Renal pelvis (tissue), 4 donors: Measurements from ENCODE around the gene NSDHL. TPM values are rescaled to one million over a fixed set of nuclear protein-coding genes. Genes with fewer than 3 reads are reported as not detected.
"Not testable (repeated sequence)": the region's sequence is repeated elsewhere in the genome, so short reads cannot be mapped to it uniquely, and the experiment has no call there.

Source experiments
- DNase-seq: peaks from one replicate; pipeline ENCODE4 v3.0.0-alpha.2; 2013
- polyA plus RNA-seq, 3 donors: library from polyadenylated mRNA; unstranded; fragments of 120-200 nt; gene quantifications; one replicate each; pipeline ENCODE4 v1.2.1, GENCODE V29; 2013; ENCODE audit not compliant: insufficient read length in 3 of 3

The NSDHL gene
- polyA plus RNA-seq, 3 donors = 28.1 to 31.6 (median 28.9) TPM

- DNase-seq = not testable (repeated sequence)
Measured at GRCh38 chrX:152910018-152910417, 79.2 kb downstream of the NSDHL start.

GRCh38 chrX:152912106-152912505 is 81.2 kb downstream of the NSDHL start:
- DNase-seq = no peak

- no peak for DNase-seq
Measured at GRCh38 chrX:152912641-152913040, 81.8 kb downstream of the NSDHL start.

- DNase-seq = no peak
Measured at GRCh38 chrX:152913346-152913745, 82.5 kb downstream of the NSDHL start.

- DNase-seq = no peak
Measured at GRCh38 chrX:152913910-152914309, 83.0 kb downstream of the NSDHL start.

GRCh38 chrX:152915541-152916241 is 84.8 kb downstream of the NSDHL start:
- no peak for DNase-seq

- DNase-seq = no peak
Measured at GRCh38 chrX:152917656-152918579, 87.1 kb downstream of the NSDHL start.

- no peak for DNase-seq
Measured at GRCh38 chrX:152918707-152919106, 87.8 kb downstream of the NSDHL start.

Other genes starting within 250 kb of the NSDHL start
- gene GABRQ, start 193.2 kb upstream of the NSDHL start, polyA plus RNA-seq = 1 to 10 TPM in 2 of 3 donors, under 1 TPM in 1; 0.90 to 1.1 (median 1.0) TPM
- not detected for gene MAGEA3, start 132.3 kb upstream of the NSDHL start, polyA plus RNA-seq
- not detected for gene CSAG2, start 121.8 kb upstream of the NSDHL start, polyA plus RNA-seq
- gene MAGEA2B, start 116.4 kb upstream of the NSDHL start, polyA plus RNA-seq = not detected
- gene CSAG1, start 97.3 kb upstream of the NSDHL start, polyA plus RNA-seq = not detected
- gene MAGEA12, start 97.3 kb upstream of the NSDHL start, polyA plus RNA-seq = not detected
- not detected for gene MAGEA2, start 77.2 kb upstream of the NSDHL start, polyA plus RNA-seq
- gene CSAG3, start 71.8 kb upstream of the NSDHL start, polyA plus RNA-seq = not detected
- not detected for gene MAGEA6, start 61.4 kb upstream of the NSDHL start, polyA plus RNA-seq
- 100 to 1,000 TPM; 101 to 119 (median 114) TPM for gene CETN2, start 306 bp upstream of the NSDHL start, polyA plus RNA-seq
- 10 to 100 TPM; 40.6 to 47.1 (median 44.6) TPM for gene ZNF185, start 67.0 kb downstream of the NSDHL start, polyA plus RNA-seq
- under 1 TPM; 0.36 to 0.64 (median 0.51) TPM for gene PNMA5, start 163.1 kb downstream of the NSDHL start, polyA plus RNA-seq
- 10 to 100 TPM; 29.4 to 41.4 (median 32.5) TPM for gene PNMA3, start 225.4 kb downstream of the NSDHL start, polyA plus RNA-seq
- gene PNMA6A, start 241.4 kb downstream of the NSDHL start, polyA plus RNA-seq = 10 to 100 TPM; 13.1 to 16.5 (median 15.5) TPM